Thyroid gland (tissue), 4 donors: ENCODE measurements around the gene HOXC10.

Experiments
- CTCF ChIP-seq, 6 experiments: fragments of 200-600 bp in 3 of 6; fragments of 450-650 bp in 3 of 6; sonication (generic) in 3 of 6; IDR thresholded peaks; one replicate each; pipeline ENCODE4 v1.5.1; 2016 to 2019; ENCODE audit warnings: antibody characterized with exemption in 6 of 6, mild to moderate bottlenecking in 2 of 6, inconsistent platforms in 1 of 6, moderate library complexity in 1 of 6
- POLR2A ChIP-seq, 2 donors: fragments of 450-650 bp; IDR thresholded peaks; one replicate each; pipeline ENCODE4 v1.6.1; 2017; ENCODE audit warnings: antibody characterized with exemption in 2 of 2, mild to moderate bottlenecking in 2 of 2, moderate library complexity in 1 of 2

GRCh38 chr12:53953831-53954693 is 30.9 kb upstream of the HOXC10 start:
- TF ChIP-seq POLR2A (IDR thresholded peaks at IDR 0.05) (no peak), CTCF (IDR thresholded peaks at IDR 0.05) (no peak)
